Glutamatergic neuron (in vitro differentiated cells): ENCODE results near the gene STXBP1. TPM values are rescaled to one million over a fixed set of nuclear protein-coding genes. Genes with fewer than 3 reads are reported as not detected.

ENCODE experiments used
- DNase-seq: peaks from one replicate; pipeline ENCODE4 v3.0.0; 2022
- H3K27ac Mint-ChIP-seq: one replicate; pipeline ENCODE4 v1.8.0; 2020; ENCODE audit warnings: mild to moderate bottlenecking, mixed read lengths, inconsistent platforms; ENCODE audit not compliant: unreplicated experiment
- H3K27me3 Mint-ChIP-seq: one replicate; pipeline ENCODE4 v1.8.0; 2020; ENCODE audit warnings: mild to moderate bottlenecking, moderate library complexity, mixed read lengths, inconsistent platforms; ENCODE audit not compliant: unreplicated experiment
- H3K36me3 Mint-ChIP-seq: one replicate; pipeline ENCODE4 v1.8.0; 2020; ENCODE audit warnings: mild to moderate bottlenecking, mixed read lengths, inconsistent platforms; ENCODE audit not compliant: unreplicated experiment
- H3K4me1 Mint-ChIP-seq: one replicate; pipeline ENCODE4 v1.8.0; 2020; ENCODE audit warnings: mild to moderate bottlenecking, low read depth, mixed read lengths, inconsistent platforms; ENCODE audit not compliant: unreplicated experiment
- H3K4me3 Mint-ChIP-seq: one replicate; pipeline ENCODE4 v1.8.0; 2020; ENCODE audit warnings: mild to moderate bottlenecking, mixed read lengths, inconsistent platforms; ENCODE audit not compliant: unreplicated experiment
- H3K9me3 Mint-ChIP-seq: one replicate; pipeline ENCODE4 v1.8.0; 2020; ENCODE audit warnings: mild to moderate bottlenecking, moderate library complexity, mixed read lengths, inconsistent platforms; ENCODE audit not compliant: unreplicated experiment
- total RNA-seq: library from RNA; stranded (reverse); fragmentation: NEBNext Ultra II Directional; extraction: Animal tissue kit (Norgen Biotek cat#: 25700); gene quantifications from one replicate; pipeline ENCODE4 v1.2.1, GENCODE V29; 2021; ENCODE audit not compliant: unreplicated experiment
- TF ChIP-seq, protein P1 (sequence below): fragments of 200-600 bp; sonication (generic); IDR thresholded peaks from one replicate; pipeline ENCODE4 v1.5.0; 2021; ENCODE audit not compliant: partially characterized antibody, unreplicated experiment

STXBP1 gene
- total RNA-seq, 1 donor from 2014 or later: 402 TPM

DNA sequence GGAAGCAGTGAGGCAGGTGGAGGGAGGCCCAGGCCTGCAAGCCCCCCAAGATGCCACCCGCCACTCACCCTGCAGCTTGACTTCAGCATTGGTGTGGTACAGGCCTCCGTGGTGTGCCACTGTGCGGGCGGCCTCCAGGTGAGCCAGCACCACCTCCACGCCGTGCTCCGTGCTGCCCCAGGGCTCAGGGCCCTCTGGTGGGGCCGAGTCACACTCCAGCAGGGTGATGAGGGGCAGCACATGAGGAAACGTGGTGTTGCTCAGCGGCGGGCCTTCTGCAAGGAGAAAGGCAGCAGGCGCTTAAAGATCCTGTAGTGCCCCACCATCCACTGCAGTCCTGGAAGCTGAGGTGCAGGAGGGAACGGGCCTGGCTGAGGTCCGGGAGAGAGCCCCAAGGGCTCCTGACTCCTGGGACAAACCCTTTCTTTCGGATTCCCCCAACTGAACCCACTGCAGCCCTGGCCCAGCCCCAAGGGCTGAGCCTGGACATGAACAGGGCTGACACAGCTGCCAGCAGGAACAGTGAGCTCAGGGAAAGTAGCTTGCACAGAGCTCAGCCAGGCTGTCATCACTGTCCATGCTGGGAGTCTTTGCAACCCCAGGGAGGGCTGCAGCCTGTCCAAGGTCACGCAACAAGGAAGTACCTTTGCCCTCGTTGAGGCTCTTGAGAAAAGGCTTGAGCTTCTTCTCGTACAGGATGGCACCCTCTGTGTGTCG, 127.7 kb downstream of the STXBP1 start:
- TF ChIP-seq, protein P1, sequence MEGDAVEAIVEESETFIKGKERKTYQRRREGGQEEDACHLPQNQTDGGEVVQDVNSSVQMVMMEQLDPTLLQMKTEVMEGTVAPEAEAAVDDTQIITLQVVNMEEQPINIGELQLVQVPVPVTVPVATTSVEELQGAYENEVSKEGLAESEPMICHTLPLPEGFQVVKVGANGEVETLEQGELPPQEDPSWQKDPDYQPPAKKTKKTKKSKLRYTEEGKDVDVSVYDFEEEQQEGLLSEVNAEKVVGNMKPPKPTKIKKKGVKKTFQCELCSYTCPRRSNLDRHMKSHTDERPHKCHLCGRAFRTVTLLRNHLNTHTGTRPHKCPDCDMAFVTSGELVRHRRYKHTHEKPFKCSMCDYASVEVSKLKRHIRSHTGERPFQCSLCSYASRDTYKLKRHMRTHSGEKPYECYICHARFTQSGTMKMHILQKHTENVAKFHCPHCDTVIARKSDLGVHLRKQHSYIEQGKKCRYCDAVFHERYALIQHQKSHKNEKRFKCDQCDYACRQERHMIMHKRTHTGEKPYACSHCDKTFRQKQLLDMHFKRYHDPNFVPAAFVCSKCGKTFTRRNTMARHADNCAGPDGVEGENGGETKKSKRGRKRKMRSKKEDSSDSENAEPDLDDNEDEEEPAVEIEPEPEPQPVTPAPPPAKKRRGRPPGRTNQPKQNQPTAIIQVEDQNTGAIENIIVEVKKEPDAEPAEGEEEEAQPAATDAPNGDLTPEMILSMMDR: no peak
- H3K27ac Mint-ChIP-seq: no peak overlapping the region
- H3K36me3 Mint-ChIP-seq: peaks cover 5% of the 10 kb centered on the region
- peaks cover 17% of the 10 kb centered on the region for H3K4me1 Mint-ChIP-seq
- peaks cover 3% of the 10 kb centered on the region for H3K9me3 Mint-ChIP-seq
- peaks cover 8% of the 10 kb centered on the region for H3K27me3 Mint-ChIP-seq
- no peak for DNase-seq
- no peak overlapping the region for H3K4me3 Mint-ChIP-seq

DNA sequence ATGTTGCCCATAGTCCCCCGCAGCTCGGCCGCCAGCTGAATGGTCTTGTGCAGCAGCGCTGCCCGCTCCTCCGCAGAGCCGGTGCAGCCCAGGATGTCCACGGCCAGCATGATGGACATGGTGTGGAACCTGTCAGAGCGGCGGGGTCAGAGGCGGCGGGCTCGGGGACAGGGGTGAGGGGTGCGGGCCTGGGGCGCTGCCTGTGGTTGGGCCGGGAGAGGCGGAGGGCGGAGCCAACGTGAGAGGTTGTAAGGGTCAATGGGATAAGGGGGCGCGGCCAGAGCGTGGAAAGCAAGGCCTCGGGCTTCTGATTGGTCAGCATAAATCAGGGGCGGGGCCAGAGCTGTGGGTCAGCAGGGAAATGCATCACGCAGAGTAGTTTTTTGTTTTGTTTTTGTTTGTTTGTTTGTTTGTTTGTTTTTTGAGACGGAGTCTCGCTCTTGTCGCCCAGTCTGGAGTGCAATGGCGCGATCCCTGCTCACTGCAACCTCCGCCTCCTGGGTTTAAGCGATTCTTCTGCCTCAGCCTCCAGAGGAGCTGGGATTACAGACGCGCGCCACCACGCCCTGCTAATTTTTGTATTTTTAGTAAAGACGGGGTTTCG, 129.9 kb downstream of the STXBP1 start:
- H3K27ac Mint-ChIP-seq: peak overlapping the region; percentile 90
- H3K27me3 Mint-ChIP-seq: peaks cover 8% of the 10 kb centered on the region
- H3K9me3 Mint-ChIP-seq: peaks cover 3% of the 10 kb centered on the region
- TF ChIP-seq, protein P1: no peak
- peak; percentile 91 for DNase-seq
- peaks cover 5% of the 10 kb centered on the region for H3K36me3 Mint-ChIP-seq
- H3K4me3 Mint-ChIP-seq: peak overlapping the region; percentile 88
- peaks cover 16% of the 10 kb centered on the region for H3K4me1 Mint-ChIP-seq

Other genes starting within 250 kb of the STXBP1 start
- gene SLC2A8, start 215.1 kb upstream of the STXBP1 start, total RNA-seq: 30.6 TPM
- gene ZNF79, start 187.9 kb upstream of the STXBP1 start, total RNA-seq: 10.0 TPM
- gene RPL12, start 160.9 kb upstream of the STXBP1 start, total RNA-seq: 475 TPM
- 38.0 TPM for gene LRSAM1, start 160.8 kb upstream of the STXBP1 start, total RNA-seq
- 0.61 TPM for gene CFAP157, start 94.7 kb downstream of the STXBP1 start, total RNA-seq
- 10.1 TPM for gene PTRH1, start 103.4 kb downstream of the STXBP1 start, total RNA-seq
- gene TTC16, start 103.8 kb downstream of the STXBP1 start, total RNA-seq: not detected
- 27.5 TPM for gene TOR2A, start 123.0 kb downstream of the STXBP1 start, total RNA-seq
- gene SH2D3C, start 166.4 kb downstream of the STXBP1 start, total RNA-seq: 71.7 TPM
- gene CDK9, start 173.8 kb downstream of the STXBP1 start, total RNA-seq: 83.9 TPM
- 44.2 TPM for gene FPGS, start 190.6 kb downstream of the STXBP1 start, total RNA-seq
- gene ENG, start 242.4 kb downstream of the STXBP1 start, total RNA-seq: not detected